IMR-90 (cell line): Measurements from ENCODE around the gene GPR173. TPM values are rescaled to one million over a fixed set of nuclear protein-coding genes. Genes with fewer than 3 reads are reported as not detected.

ENCODE experiments used
- ATAC-seq: fragments of 200-7000 bp; cut with Tn5 transposase; 2 replicates; pipeline ENCODE4 v1.9.1; 2020; ENCODE audit warnings: low read depth, mild to moderate bottlenecking, moderate library complexity
- BruUV-seq: library from RNA; stranded (reverse); fragments of 400-500 nt; replicated peaks from 2 replicates; lab custom pipeline; 2021; lab: Mats Ljungman, UMichigan
- CTCF ChIA-PET: fragments of 300-600 bp; formaldehyde crosslinking; extraction: SDS; loops from one replicate; lab custom pipeline; 2021; ENCODE audit warnings: antibody characterized with exemption; lab: Yijun Ruan, JAX
- POLR2A ChIA-PET: fragments of 300-600 bp; sonication (Branson Sonifier 250); formaldehyde crosslinking; loops from one replicate; lab custom pipeline; 2022; ENCODE audit warnings: antibody characterized with exemption; ENCODE audit not compliant: unreplicated experiment; lab: Charles Lee
- DNase-seq: peaks from one replicate; pipeline ENCODE4 v3.0.0; 2013
- H2AFZ ChIP-seq: replicated peaks from 2 replicates; pipeline ENCODE3; 2013; ENCODE audit warnings: low read length, mild to moderate bottlenecking; ENCODE audit not compliant: poor library complexity
- H2AK5ac ChIP-seq: 2 replicates; pipeline ENCODE4 v1.6.1; 2013; ENCODE audit warnings: low read depth, low read length, inconsistent platforms
- H2AK9ac ChIP-seq: replicated peaks from 2 replicates; pipeline ENCODE3; 2013; ENCODE audit warnings: mild to moderate bottlenecking, low read depth, low read length, moderate library complexity; ENCODE audit not compliant: poor library complexity
- H2BK120ac ChIP-seq: 2 replicates; pipeline ENCODE4 v1.6.1; 2013; ENCODE audit warnings: low read depth, low read length, inconsistent platforms
- H2BK15ac ChIP-seq: 3 replicates; pipeline ENCODE4 v1.6.1; 2013; ENCODE audit warnings: low read depth, low read length, inconsistent platforms
- H2BK20ac ChIP-seq: 2 replicates; pipeline ENCODE4 v1.6.1; 2013; ENCODE audit warnings: low read depth, mild to moderate bottlenecking, inconsistent platforms, low read length, moderate library complexity
- H2BK5ac ChIP-seq: 2 replicates; pipeline ENCODE4 v1.6.1; 2013; ENCODE audit warnings: mild to moderate bottlenecking, low read depth, low read length, inconsistent platforms; ENCODE audit not compliant: poor library complexity, severe bottlenecking
- H3K14ac ChIP-seq: replicated peaks from 2 replicates; pipeline ENCODE4 v1.6.1; 2013; ENCODE audit warnings: low read depth, low read length, inconsistent platforms
- H3K18ac ChIP-seq: 2 replicates; pipeline ENCODE4 v1.6.1; 2013; ENCODE audit warnings: low read depth, low read length, control low read depth
- H3K23ac ChIP-seq: 2 replicates; pipeline ENCODE4 v1.6.1; 2013; ENCODE audit warnings: low read depth, low read length, inconsistent platforms
- H3K27ac ChIP-seq: 2 replicates; pipeline ENCODE4 v1.5.1; 2013; ENCODE audit warnings: mild to moderate bottlenecking, control low read depth, low read length; ENCODE audit not compliant: insufficient read depth
- H3K27me3 ChIP-seq: 2 replicates; pipeline ENCODE4 v1.6.1; 2013; ENCODE audit warnings: low read length; ENCODE audit not compliant: control insufficient read depth, insufficient read depth
- H3K36me3 ChIP-seq: 2 replicates; pipeline ENCODE4 v1.6.1; 2013; ENCODE audit warnings: low read length, mixed read lengths; ENCODE audit not compliant: control insufficient read depth, insufficient read depth
- H3K4ac ChIP-seq: 2 replicates; pipeline ENCODE4 v1.6.1; 2013; ENCODE audit warnings: low read depth, low read length, inconsistent platforms
- H3K4me1 ChIP-seq: 2 replicates; pipeline ENCODE4 v1.6.1; 2013; ENCODE audit warnings: low read length, mixed read lengths; ENCODE audit not compliant: control insufficient read depth, insufficient read depth
- H3K4me2 ChIP-seq: 2 replicates; pipeline ENCODE4 v1.6.1; 2013; ENCODE audit warnings: low read depth, mild to moderate bottlenecking, control low read depth, low read length, moderate library complexity
- H3K4me3 ChIP-seq: 2 replicates; pipeline ENCODE4 v1.5.1; 2013; ENCODE audit warnings: low read depth, mild to moderate bottlenecking, control low read depth, low read length, moderate library complexity; ENCODE audit not compliant: insufficient read depth
- H3K56ac ChIP-seq: 2 replicates; pipeline ENCODE4 v1.6.1; 2013; ENCODE audit warnings: low read length, inconsistent platforms; ENCODE audit not compliant: insufficient read depth; ENCODE audit errors: extremely low read depth
- H3K79me1 ChIP-seq, 2 experiments: 2 replicates each; pipeline ENCODE4 v1.6.1; 2013; ENCODE audit warnings: low read length in 2 of 2, inconsistent platforms in 1 of 2, low read depth in 1 of 2
- H3K9ac ChIP-seq: 2 replicates; pipeline ENCODE4 v1.6.1; 2013; ENCODE audit warnings: low read depth, low read length, control low read depth
- H3K9me1 ChIP-seq: 2 replicates; pipeline ENCODE4 v1.6.1; 2013; ENCODE audit warnings: low read length, inconsistent platforms; ENCODE audit not compliant: insufficient read depth
- H3K9me3 ChIP-seq: 2 replicates; pipeline ENCODE4 v1.6.1; 2013; ENCODE audit warnings: low read length; ENCODE audit not compliant: control insufficient read depth, insufficient read depth
- H4K20me1 ChIP-seq: 2 replicates; pipeline ENCODE4 v1.6.1; 2013; ENCODE audit warnings: low read length, inconsistent platforms; ENCODE audit not compliant: insufficient read depth
- H4K5ac ChIP-seq: 2 replicates; pipeline ENCODE4 v1.6.1; 2013; ENCODE audit warnings: mild to moderate bottlenecking, low read depth, low read length, control low read depth
- H4K8ac ChIP-seq, 2 experiments: 2 replicates each; pipeline ENCODE4 v1.6.1; 2013; ENCODE audit warnings: low read depth in 2 of 2, low read length in 2 of 2, control low read depth in 1 of 2, inconsistent platforms in 1 of 2
- H4K91ac ChIP-seq: 2 replicates; pipeline ENCODE4 v1.6.1; 2013; ENCODE audit warnings: low read depth, low read length, inconsistent platforms; ENCODE audit not compliant: insufficient read depth
- CEBPB ChIP-seq: IDR thresholded peaks from 2 replicates; pipeline ENCODE4 v1.6.1; 2012; ENCODE audit warnings: low read depth, low read length, improper control_type of control experiment
- CTCF ChIP-seq: conservative IDR thresholded peaks from 2 replicates; pipeline ENCODE4 v1.5.1; 2012; ENCODE audit warnings: mild to moderate bottlenecking, low read depth, low read length, improper control_type of control experiment
- FOS ChIP-seq: fragments of 150-350 bp; IDR thresholded peaks from 2 replicates; pipeline ENCODE4 v1.6.1; 2016; ENCODE audit warnings: low read depth, low read length
- MXI1 ChIP-seq: IDR thresholded peaks from 2 replicates; pipeline ENCODE4 v1.6.1; 2012; ENCODE audit warnings: low read depth, mild to moderate bottlenecking, low read length, moderate library complexity, borderline replicate concordance
- RAD21 ChIP-seq: IDR thresholded peaks from 2 replicates; pipeline ENCODE4 v1.6.1; 2012; ENCODE audit warnings: low read length, improper control_type of control experiment
- RCOR1 ChIP-seq: IDR thresholded peaks from 2 replicates; pipeline ENCODE4 v1.6.1; 2012; ENCODE audit warnings: mild to moderate bottlenecking, low read length, improper control_type of control experiment; ENCODE audit not compliant: insufficient replicate concordance
- RFX5 ChIP-seq: IDR thresholded peaks from 2 replicates; pipeline ENCODE4 v1.8.0; 2012; ENCODE audit warnings: low read depth, mild to moderate bottlenecking, low read length, moderate library complexity
- SMC3 ChIP-seq: fragments of 150-350 bp; IDR thresholded peaks from 2 replicates; pipeline ENCODE4 v1.6.1; 2016; ENCODE audit warnings: low read depth, mild to moderate bottlenecking, antibody characterized with exemption, low read length, moderate library complexity
- WGBS, 2 experiments: methylation state at CpG; one replicate each; pipeline versions ENCODE4 v1.1.5 to v1.1.7; 2013; ENCODE audit warnings: missing lambda C conversion rate in 2 of 2; ENCODE audit not compliant: insufficient read length in 1 of 2; ENCODE audit errors: extremely low coverage in 2 of 2; 5-methylcytosine and 5-hydroxymethylcytosine counted together
- dilution Hi-C: fragments of 300-500 bp; cut with HindIII; formaldehyde crosslinking; loops from one replicate; pipeline ENCODE4 v1.14.3; 2018; ENCODE audit warnings: low sequenced_read_pairs; ENCODE audit not compliant: unreplicated experiment
- in situ Hi-C: fragments of 300-500 bp; cut with MboI; formaldehyde crosslinking; loops from 3 replicates; pipeline ENCODE4 v1.14.3; 2019; ENCODE audit warnings: low sequenced_read_pairs, inconsistent platforms, mixed read lengths
- intact Hi-C: fragments of 100-400 bp; cut with micrococcal nuclease; formaldehyde crosslinking; loops from 2 replicates; pipeline ENCODE4 v1.10.0; 2022
- polyA plus RNA-seq, 3 experiments: library from polyadenylated mRNA; depleted of rRNA; stranded (reverse); fragments of >200 nt; gene quantifications; 2 replicates each; pipeline ENCODE4 v1.2.3, GENCODE V29; 2012; ENCODE audit warnings: low replicate concordance in 1 of 3
- total RNA-seq: library from RNA; depleted of rRNA; stranded (reverse); fragments of >200 nt; gene quantifications from 2 replicates; pipeline ENCODE4 v1.2.3, GENCODE V29; 2012
- TF ChIP-seq, protein P1 (sequence below): fragments of 150-350 bp; IDR thresholded peaks from 2 replicates; pipeline ENCODE4 v1.6.1; 2016; ENCODE audit warnings: low read depth, mild to moderate bottlenecking, low read length, moderate library complexity, borderline replicate concordance
- TF ChIP-seq, protein P2 (sequence below): fragments of 150-350 bp; IDR thresholded peaks from 2 replicates; pipeline ENCODE4 v1.6.1; 2017; ENCODE audit warnings: mild to moderate bottlenecking, antibody characterized with exemption, low read length, low read depth

GPR173 gene
- total and polyA plus RNA-seq, 2 of the 4 experiments (the other 2 are of a cell fraction): 0.90 to 6.1 TPM

DNA sequence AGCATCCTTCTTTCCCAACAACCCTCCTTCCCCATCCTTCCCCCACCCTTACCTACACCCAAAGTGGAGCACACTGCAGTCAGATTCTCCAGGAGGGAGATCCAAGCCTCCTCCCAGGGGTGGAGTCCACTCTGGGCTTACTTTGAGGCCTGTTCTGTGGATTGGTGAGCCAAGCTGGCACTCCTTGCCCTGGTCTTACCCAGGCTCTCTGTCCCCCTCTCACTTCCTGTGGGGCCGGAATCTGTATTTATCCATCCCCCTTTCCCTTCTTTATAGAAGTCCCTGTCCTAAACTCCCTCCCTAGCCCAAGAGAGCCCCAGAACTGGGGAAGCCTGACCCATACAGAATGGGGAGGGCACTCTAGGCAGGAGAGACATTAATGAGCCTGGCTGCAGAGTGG lies 30.4 kb downstream of the GPR173 start:
- BruUV-seq: no TSS peak
- ATAC-seq: no peak
- Histone ChIP-seq H4K91ac (no peak overlapping the region), H3K4me3 (no peak overlapping the region), H3K56ac (no peak overlapping the region), H4K8ac (no peak overlapping the region), H3K36me3 (peaks cover 13% of the 10 kb centered on the region), H3K27me3 (no peaks in the 10 kb centered on the region; the same call in 1 of the 2 replicates), H3K9me1 (peaks cover 4% of the 10 kb centered on the region), H2BK120ac (no peak overlapping the region), H2BK15ac (no peak overlapping the region), H3K27ac (no peak overlapping the region), H3K23ac (no peak overlapping the region), H3K4me1 (peaks cover 3% of the 10 kb centered on the region; the same call in 1 of the 2 replicates), H3K4me2 (no peak overlapping the region), H3K4ac (no peak overlapping the region), H3K79me1 (peaks cover 3 to 17% of the 10 kb centered on the region in 2 experiments; a peak in 2 of 4 replicates), H3K9me3 (no peaks in the 10 kb centered on the region), H3K18ac (no peak overlapping the region), H2BK20ac (no peak overlapping the region), H2AK9ac (no peak overlapping the region), H2BK5ac (no peak overlapping the region), H3K9ac (no peak overlapping the region), H2AK5ac (no peak overlapping the region), H4K20me1 (peaks cover 16% of the 10 kb centered on the region), H3K14ac (no peak overlapping the region), H2AFZ (no peak overlapping the region), H4K5ac (no peak overlapping the region)
- intact Hi-C loops (no loop called here), in situ Hi-C loops (no loop called here), dilution Hi-C loops (no loop called here)
- no CpG with 5 or more reads among the region's 1 CpG for WGBS, 2 experiments
- CTCF ChIA-PET: no interaction called here
- no peak for TF ChIP-seq CTCF
- TF ChIP-seq, protein P1, sequence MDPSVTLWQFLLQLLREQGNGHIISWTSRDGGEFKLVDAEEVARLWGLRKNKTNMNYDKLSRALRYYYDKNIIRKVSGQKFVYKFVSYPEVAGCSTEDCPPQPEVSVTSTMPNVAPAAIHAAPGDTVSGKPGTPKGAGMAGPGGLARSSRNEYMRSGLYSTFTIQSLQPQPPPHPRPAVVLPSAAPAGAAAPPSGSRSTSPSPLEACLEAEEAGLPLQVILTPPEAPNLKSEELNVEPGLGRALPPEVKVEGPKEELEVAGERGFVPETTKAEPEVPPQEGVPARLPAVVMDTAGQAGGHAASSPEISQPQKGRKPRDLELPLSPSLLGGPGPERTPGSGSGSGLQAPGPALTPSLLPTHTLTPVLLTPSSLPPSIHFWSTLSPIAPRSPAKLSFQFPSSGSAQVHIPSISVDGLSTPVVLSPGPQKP: no peak
- no peak for TF ChIP-seq MXI1
- no peak for TF ChIP-seq CEBPB
- no peak for TF ChIP-seq RFX5
- no peak for TF ChIP-seq RAD21
- TF ChIP-seq SMC3: no peak
- TF ChIP-seq, protein P2, sequence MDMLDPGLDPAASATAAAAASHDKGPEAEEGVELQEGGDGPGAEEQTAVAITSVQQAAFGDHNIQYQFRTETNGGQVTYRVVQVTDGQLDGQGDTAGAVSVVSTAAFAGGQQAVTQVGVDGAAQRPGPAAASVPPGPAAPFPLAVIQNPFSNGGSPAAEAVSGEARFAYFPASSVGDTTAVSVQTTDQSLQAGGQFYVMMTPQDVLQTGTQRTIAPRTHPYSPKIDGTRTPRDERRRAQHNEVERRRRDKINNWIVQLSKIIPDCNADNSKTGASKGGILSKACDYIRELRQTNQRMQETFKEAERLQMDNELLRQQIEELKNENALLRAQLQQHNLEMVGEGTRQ: no peak
- no peak for TF ChIP-seq RCOR1
- TF ChIP-seq FOS: no peak
- POLR2A ChIA-PET: no interaction called here
- DNase-seq: no peak
